Diencephalon (tissue), 1 donor: Measurements from ENCODE around the gene SYCE1. TPM values are rescaled to one million over a fixed set of nuclear protein-coding genes. Genes with fewer than 3 reads are reported as not detected.

Experiments used
- total RNA-seq: library from RNA; depleted of rRNA; stranded (reverse); fragments of >200 nt; gene quantifications from one replicate; pipeline ENCODE4 v1.2.3, GENCODE V29; 2014

SYCE1 gene
- 1.2 TPM for total RNA-seq

GRCh38 chr10:133565441-133566294, at the start of gene SYCE1:
Gene SYCE1 (minus strand): TSS chr10:133565583. CDS start chr10:133565529, 54 bp downstream.

GRCh38 chr10:133526957-133527588, 38.3 kb downstream of the SYCE1 start, which contains the start of gene CYP2E1:
Gene CYP2E1 (plus strand): TSS chr10:133527363. CDS start chr10:133527396, 33 bp downstream.

Other genes with a start within 250 kb of the SYCE1 start
- gene CALY, start 228.7 kb downstream of the SYCE1 start, total RNA-seq, result 36.4 TPM
- not detected for gene PRAP1, start 218.2 kb downstream of the SYCE1 start, total RNA-seq
- gene FUOM, start 207.6 kb downstream of the SYCE1 start, total RNA-seq, result 6.5 TPM
- 48.4 TPM for gene ECHS1, start 192.2 kb downstream of the SYCE1 start, total RNA-seq
- 5.1 TPM for gene PAOX, start 186.3 kb downstream of the SYCE1 start, total RNA-seq
- 24.0 TPM for gene MTG1, start 171.4 kb downstream of the SYCE1 start, total RNA-seq
- gene SPRN, start 141.0 kb downstream of the SYCE1 start, total RNA-seq, result 13.4 TPM
- gene SCART1, start 111.6 kb downstream of the SYCE1 start, total RNA-seq, result 1.2 TPM
- gene CYP2E1, start 38.2 kb downstream of the SYCE1 start, total RNA-seq, result 18.0 TPM
- not detected for gene FRG2B, start 61.2 kb upstream of the SYCE1 start, total RNA-seq